H1 (cell line): Measurements from ENCODE around the gene TEAD1. TPM values are rescaled to one million over a fixed set of nuclear protein-coding genes. Genes with fewer than 3 reads are reported as not detected.

Experiments
- ASH2L ChIP-seq: fragments of 200-600, 300-600 bp; sonication (generic); IDR thresholded peaks from one replicate; pipeline ENCODE4 v1.7.1; 2017; ENCODE audit warnings: low read length
- BACH1 ChIP-seq: IDR thresholded peaks from 2 replicates; pipeline ENCODE4 v1.6.1; 2012; ENCODE audit warnings: low read length, improper control_type of control experiment
- BCL11A ChIP-seq, 2 experiments: IDR thresholded peaks; one replicate each; pipeline ENCODE4 v1.6.1; 2011; ENCODE audit warnings: low read depth in 2 of 2, low read length in 2 of 2, mild to moderate bottlenecking in 2 of 2
- CHD1 ChIP-seq: IDR thresholded peaks from 2 replicates; pipeline ENCODE4 v1.6.1; 2012; ENCODE audit warnings: low read depth, low read length, improper control_type of control experiment
- CTBP2 ChIP-seq: IDR thresholded peaks from 2 replicates; pipeline ENCODE4 v1.7.0; 2011; ENCODE audit warnings: borderline replicate concordance, mild to moderate bottlenecking, moderate library complexity, mixed read lengths, low read length; ENCODE audit not compliant: insufficient read depth, insufficient read length
- CTCF ChIP-seq, 3 experiments: IDR thresholded peaks; 1 replicate in 2 of 3; 2 replicates in 1 of 3; pipeline versions ENCODE4 v1.5.1 to v1.6.1; 2011; ENCODE audit warnings: low read length in 3 of 3, mild to moderate bottlenecking in 3 of 3, inconsistent platforms in 2 of 3, low read depth in 1 of 3, moderate library complexity in 1 of 3; ENCODE audit not compliant: insufficient read depth in 1 of 3; ENCODE audit errors: control extremely low read depth in 1 of 3
- EP300 ChIP-seq, 2 experiments: IDR thresholded peaks; 1 replicate in 1 of 2; 2 replicates in 1 of 2; pipeline ENCODE4 v1.6.1; 2011 to 2012; ENCODE audit warnings: low read depth in 2 of 2, low read length in 2 of 2, mild to moderate bottlenecking in 2 of 2, borderline replicate concordance in 1 of 2, inconsistent platforms in 1 of 2, moderate library complexity in 1 of 2
- FOSL1 ChIP-seq: IDR thresholded peaks from 2 replicates; pipeline ENCODE4 v1.6.1; 2011; ENCODE audit warnings: mild to moderate bottlenecking, low read depth, low read length, moderate library complexity; ENCODE audit not compliant: insufficient read depth
- GTF2F1 ChIP-seq: IDR thresholded peaks from 2 replicates; pipeline ENCODE4 v1.6.1; 2012; ENCODE audit warnings: low read depth, low read length, improper control_type of control experiment, borderline replicate concordance
- KDM4A ChIP-seq: IDR thresholded peaks from one replicate; pipeline ENCODE4 v1.7.1; 2012; ENCODE audit warnings: low read depth, mild to moderate bottlenecking, moderate library complexity, low read length, inconsistent platforms; ENCODE audit not compliant: severe bottlenecking
- POLR2A ChIP-seq, 2 experiments: IDR thresholded peaks; 1 replicate in 1 of 2; 2 replicates in 1 of 2; pipeline ENCODE4 v1.6.1; 2011; ENCODE audit warnings: low read depth in 2 of 2, low read length in 2 of 2, mild to moderate bottlenecking in 2 of 2; ENCODE audit errors: control extremely low read depth in 1 of 2
- POLR2AphosphoS5 ChIP-seq: IDR thresholded peaks from 2 replicates; pipeline ENCODE4 v1.6.1; 2011; ENCODE audit warnings: low read depth, low read length
- RNF2 ChIP-seq: fragments of 200-900, 300-1000 bp; sonication (generic); IDR thresholded peaks from 2 replicates; pipeline ENCODE4 v1.7.1; 2016; ENCODE audit warnings: borderline replicate concordance, low read depth, mild to moderate bottlenecking, antibody characterized with exemption, low read length; ENCODE audit not compliant: poor library complexity, severe bottlenecking; ENCODE audit errors: missing control alignments
- RXRA ChIP-seq: IDR thresholded peaks from 2 replicates; pipeline ENCODE4 v1.6.1; 2011; ENCODE audit warnings: low read depth, mild to moderate bottlenecking, low read length, moderate library complexity; ENCODE audit not compliant: insufficient read depth
- SP4 ChIP-seq: IDR thresholded peaks from 2 replicates; pipeline ENCODE4 v1.6.1; 2012; ENCODE audit warnings: low read length, inconsistent platforms
- SRF ChIP-seq: IDR thresholded peaks from 2 replicates; pipeline ENCODE4 v1.6.1; 2011; ENCODE audit warnings: mild to moderate bottlenecking, low read depth, low read length, moderate library complexity
- TAF1 ChIP-seq: IDR thresholded peaks from 2 replicates; pipeline ENCODE4 v1.6.1; 2011; ENCODE audit warnings: mild to moderate bottlenecking, low read depth, low read length
- TBP ChIP-seq: IDR thresholded peaks from 2 replicates; pipeline ENCODE4 v1.6.1; 2011; ENCODE audit warnings: low read depth, low read length, improper control_type of control experiment
- USF2 ChIP-seq: IDR thresholded peaks from 2 replicates; pipeline ENCODE4 v1.6.1; 2011; ENCODE audit warnings: low read length, improper control_type of control experiment
- ZNF274 ChIP-seq: IDR thresholded peaks from 2 replicates; pipeline ENCODE4 v1.7.0; 2012; ENCODE audit warnings: low read length, borderline replicate concordance; ENCODE audit errors: extremely low read depth
- polyA plus RNA-seq, 7 experiments: library from polyadenylated mRNA; depleted of rRNA in 3 of 7; stranded (reverse) in 5 of 7; unstranded in 2 of 7; fragments of >200 nt in 5 of 7; fragments of 200-250 nt in 2 of 7; gene quantifications; 1 replicate in 5 of 7; 2 replicates in 1 of 7; 4 replicates in 1 of 7; pipeline versions ENCODE4 v1.2.1 to v1.2.3, GENCODE V29; 2011 to 2013; ENCODE audit warnings: missing spikeins in 2 of 7, mixed read lengths in 2 of 7
- total RNA-seq: library from RNA; stranded (reverse); fragmentation: NEBNext Ultra II Directional; extraction: Animal tissue kit (Norgen Biotek cat#: 25700); gene quantifications from 2 replicates; pipeline ENCODE4 v1.2.1, GENCODE V29; 2021

TEAD1 gene
- total and polyA plus RNA-seq, 2 of the 8 experiments (the other 6 are each of a cell fraction or from before 2014, with no cell fraction given): 15.6 to 67.4 TPM

GRCh38 chr11:12827929-12828812 lies 153.9 kb downstream of the TEAD1 start (continued):
- no peak for TF ChIP-seq CTBP2
- no peak for TF ChIP-seq KDM4A
- TF ChIP-seq FOSL1: no peak
- TF ChIP-seq USF2: no peak
- TF ChIP-seq CHD1: no peak
- 0 out of 2 replicates have a peak, but pooled peaks have one; percentile 26 for TF ChIP-seq POLR2AphosphoS5
- TF ChIP-seq TBP: no peak
- no peak for TF ChIP-seq BACH1
- peak in 1 of 2 experiments; percentile 68; a peak in 2 of 3 replicates for TF ChIP-seq POLR2A (IDR thresholded peaks at IDR 0.05; ENCODE audit: control extremely low read depth in 1 of 2, low read depth in 2 of 2, low read length in 2 of 2)
- peak; percentile 78 for TF ChIP-seq ASH2L
- no peak for TF ChIP-seq RXRA
- no peak for TF ChIP-seq SRF
- TF ChIP-seq BCL11A (IDR thresholded peaks at IDR 0.05; ENCODE audit: low read depth in 2 of 2, low read length in 2 of 2): no peak
- TF ChIP-seq EP300 (IDR thresholded peaks at IDR 0.05; ENCODE audit: borderline replicate concordance in 1 of 2, low read depth in 2 of 2, low read length in 2 of 2): no peak
- TF ChIP-seq GTF2F1: no peak
- TF ChIP-seq SP4: no peak
- 0 out of 2 replicates have a peak, but pooled peaks have one; percentile 50 for TF ChIP-seq TAF1
- TF ChIP-seq ZNF274: no peak
- no peak for TF ChIP-seq RNF2
- TF ChIP-seq CTCF (IDR thresholded peaks at IDR 0.05; ENCODE audit: control extremely low read depth in 1 of 3, insufficient read depth in 1 of 3, low read depth in 1 of 3, low read length in 3 of 3): no peak
